ENCODE measurements around the gene MACROD2. TPM values are rescaled to one million over a fixed set of nuclear protein-coding genes. Genes with fewer than 3 reads are reported as not detected.

Gene MACROD2
- total RNA-seq, 1 donor from 2014 or later = 0.46 TPM

DNA sequence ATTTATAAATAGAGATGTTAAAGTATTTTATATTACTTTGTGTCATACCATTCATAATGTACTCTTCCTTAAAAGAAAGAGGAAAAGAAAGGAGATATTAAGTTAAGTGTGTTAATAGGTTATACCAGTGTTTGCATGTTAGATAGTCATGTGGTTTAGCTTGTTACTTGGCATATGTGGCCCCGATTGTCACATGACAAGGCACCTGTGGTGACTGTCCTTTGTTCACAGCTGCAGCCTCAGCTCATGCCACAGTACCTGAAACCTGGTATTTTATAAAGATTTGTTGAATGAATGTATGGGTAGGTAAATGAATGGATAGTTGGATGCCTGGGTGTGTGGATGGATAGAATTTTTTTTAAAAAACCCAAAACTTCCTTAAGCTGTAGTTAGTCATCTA lies 648.2 kb downstream of the MACROD2 start:
- DNase-seq (ENCODE audit: low read depth, low spot score) = no peak

DNA sequence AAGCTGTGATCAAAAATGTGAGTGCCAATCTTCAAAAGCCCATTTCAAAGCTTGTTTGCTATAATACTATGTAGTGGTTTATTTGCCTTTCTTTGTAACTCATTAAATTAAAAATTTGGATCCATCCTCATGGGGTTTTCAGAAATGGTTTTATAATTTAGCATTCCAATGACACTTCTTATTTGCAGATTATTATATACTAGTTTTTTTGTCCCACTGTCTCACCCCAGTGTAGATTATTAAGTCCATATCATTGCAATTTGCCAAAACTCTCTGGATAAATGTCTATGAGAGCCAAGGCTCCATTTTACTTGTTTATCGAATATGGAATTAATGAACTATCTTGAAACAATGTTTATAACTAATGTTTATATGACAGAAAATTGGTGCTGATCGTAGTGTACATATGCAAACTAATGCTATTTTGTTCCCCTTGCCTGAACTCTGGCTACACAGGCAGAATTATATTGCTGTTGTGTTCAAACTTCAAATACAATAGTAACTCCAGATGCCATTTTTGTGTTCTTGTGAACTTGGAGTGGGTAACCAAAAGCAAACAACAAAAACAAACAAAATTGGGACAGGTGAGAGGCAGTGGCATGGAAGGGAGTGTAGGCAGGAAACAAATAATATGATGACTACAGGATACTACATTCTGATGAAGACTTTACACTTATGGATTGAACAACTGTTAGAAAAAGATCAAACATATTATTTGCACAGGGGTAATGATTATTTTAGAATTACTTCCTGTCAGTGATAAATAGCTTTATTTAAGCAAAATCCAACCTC lies 649.2 kb downstream of the MACROD2 start:
- no peak for DNase-seq (ENCODE audit: low read depth, low spot score)

DNA sequence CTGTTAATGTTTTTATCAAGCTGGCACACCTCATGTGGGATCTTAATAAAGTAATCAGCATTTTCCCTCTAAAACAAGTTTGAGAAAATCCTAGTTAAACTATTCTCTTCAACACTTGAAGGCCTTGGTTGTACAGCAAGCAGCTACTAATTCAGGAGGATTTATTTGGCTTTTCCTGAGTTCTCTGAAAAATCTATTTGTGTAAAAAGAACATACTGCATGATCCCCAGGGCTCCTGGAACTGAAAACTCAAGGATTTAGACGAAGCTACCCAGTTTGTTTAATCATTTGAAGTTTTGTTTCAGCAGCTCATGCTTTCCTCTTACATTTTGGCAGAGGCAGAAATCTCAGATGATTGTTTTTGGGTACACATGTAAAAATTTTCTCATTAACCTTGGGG lies 651.7 kb downstream of the MACROD2 start:
- DNase-seq (ENCODE audit: low read depth, low spot score) = no peak

DNA sequence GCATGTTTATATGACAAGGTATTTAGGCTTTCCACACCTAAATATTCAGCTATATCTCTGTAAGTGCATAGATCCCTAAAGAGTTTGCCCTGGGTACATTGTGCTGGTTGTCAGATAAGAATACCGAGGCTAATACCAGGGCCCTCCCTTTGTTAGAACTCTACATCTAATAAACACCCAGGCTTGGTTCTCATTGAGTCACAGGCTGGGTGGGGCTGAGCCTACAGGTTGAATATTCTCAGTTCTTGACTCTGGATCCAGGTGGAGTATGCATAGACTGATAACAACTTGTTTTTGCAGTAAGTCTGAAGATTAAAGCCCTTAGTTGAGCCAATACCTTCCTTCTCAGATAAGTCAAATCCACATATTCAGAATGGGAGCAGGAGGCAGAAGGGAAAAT lies 654.3 kb downstream of the MACROD2 start:
- DNase-seq (ENCODE audit: low read depth, low spot score) = no peak

DNA sequence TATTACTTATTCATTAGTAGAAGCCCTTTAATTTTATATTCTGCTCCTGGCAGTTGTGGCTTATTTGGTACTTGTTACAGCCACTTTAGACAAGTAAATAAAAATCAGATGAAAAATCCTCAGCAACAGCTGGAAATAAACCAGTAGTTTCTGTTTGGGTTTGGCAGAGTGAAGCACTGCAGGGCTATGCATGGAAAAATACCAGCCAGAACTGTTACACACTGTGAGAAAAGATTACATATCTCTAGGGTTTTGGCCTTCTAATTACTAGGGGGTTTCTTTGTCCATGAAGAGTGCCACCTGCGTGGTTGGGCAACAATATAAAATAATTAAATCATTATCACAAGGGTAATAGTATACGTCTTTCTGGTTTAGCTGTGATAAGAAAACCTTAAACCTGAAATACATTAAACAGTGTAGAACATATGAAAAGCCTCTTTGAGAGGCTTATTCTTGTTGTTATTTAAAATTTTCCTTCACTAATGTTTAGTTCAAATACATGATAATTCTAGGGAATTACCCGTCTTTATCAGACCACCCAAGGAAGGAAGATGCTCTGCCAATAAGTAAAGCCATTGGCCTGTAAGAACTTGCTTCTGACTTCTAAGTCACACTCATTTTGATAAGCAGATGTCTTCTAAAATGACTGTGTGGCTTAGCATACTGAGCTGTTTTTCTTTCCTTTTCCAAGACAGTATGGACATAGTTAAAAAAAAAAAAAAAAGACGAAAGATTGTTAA lies 662.1 kb downstream of the MACROD2 start:
- DNase-seq (ENCODE audit: low read depth, low spot score) = no peak

DNA sequence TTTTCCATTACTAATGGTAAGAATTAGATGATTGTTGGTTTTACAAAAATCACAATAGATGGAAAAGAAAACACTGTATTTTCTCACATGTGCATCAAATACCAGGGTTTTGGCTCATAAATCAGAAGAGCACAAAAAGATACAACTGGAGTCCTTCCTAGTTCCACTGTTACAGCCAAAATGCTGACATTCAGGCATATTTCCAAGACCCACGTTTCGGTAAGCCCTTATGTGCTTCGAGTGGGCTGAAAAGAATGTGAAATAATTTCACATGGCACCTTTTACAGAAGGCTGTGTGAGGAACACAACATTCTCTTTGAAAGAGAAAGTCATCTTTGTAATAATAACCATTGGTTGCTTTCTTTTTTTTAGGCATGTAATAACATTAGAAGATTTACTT lies 668.8 kb downstream of the MACROD2 start:
- DNase-seq (ENCODE audit: low read depth, low spot score) = no peak

GRCh38 chr20:14666696-14667095 lies 671.4 kb downstream of the MACROD2 start:
- no peak for DNase-seq (ENCODE audit: low read depth, low spot score)

- DNase-seq (ENCODE audit: low read depth, low spot score) = no peak
Measured at GRCh38 chr20:14667226-14667625, 671.9 kb downstream of the MACROD2 start.

DNA sequence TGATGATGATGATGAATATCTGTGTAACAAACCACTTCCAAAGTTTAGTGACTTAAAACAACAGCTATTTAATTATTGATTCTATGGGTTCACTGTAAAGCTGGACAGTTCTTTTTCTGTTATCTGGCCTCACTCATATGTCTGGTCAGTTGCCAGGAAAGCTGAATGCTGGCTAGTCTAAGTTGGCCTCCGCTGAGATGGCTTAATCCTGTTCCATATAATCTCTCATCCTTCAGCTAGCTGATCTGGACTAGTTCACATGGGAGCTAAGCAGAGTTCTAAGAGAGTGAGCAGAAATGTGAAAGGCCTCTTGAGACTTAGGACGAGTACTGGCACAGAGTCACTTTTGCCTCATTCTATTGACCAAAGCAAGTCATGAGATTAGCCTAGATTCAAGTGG lies 676.8 kb downstream of the MACROD2 start:
- DNase-seq (ENCODE audit: low read depth, low spot score) = no peak

DNA sequence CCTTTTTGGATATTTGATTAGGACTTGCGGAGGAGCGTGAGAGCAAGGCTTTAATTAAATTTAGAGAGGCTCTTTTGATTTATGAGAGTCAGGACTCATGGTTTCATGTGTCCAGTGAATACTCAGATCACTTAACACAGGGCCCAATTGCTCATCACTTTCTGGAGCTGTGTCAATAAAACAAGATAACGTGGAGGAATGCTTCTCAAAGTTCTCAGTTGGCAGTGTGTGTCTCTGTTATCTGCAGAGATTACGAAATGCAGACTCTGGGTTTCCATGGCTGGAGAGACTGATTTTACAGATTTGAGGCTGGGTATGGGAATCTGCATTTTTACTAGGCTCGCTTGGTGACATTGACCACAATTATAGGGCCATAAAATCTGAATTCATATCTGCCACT lies 677.8 kb downstream of the MACROD2 start:
- DNase-seq (ENCODE audit: low read depth, low spot score) = no peak

- DNase-seq (ENCODE audit: low read depth, low spot score) = no peak
Measured at GRCh38 chr20:14677455-14677854, 682.1 kb downstream of the MACROD2 start.

- DNase-seq (ENCODE audit: low read depth, low spot score) = no peak
Measured at GRCh38 chr20:14685183-14685582, 689.9 kb downstream of the MACROD2 start.

DNA sequence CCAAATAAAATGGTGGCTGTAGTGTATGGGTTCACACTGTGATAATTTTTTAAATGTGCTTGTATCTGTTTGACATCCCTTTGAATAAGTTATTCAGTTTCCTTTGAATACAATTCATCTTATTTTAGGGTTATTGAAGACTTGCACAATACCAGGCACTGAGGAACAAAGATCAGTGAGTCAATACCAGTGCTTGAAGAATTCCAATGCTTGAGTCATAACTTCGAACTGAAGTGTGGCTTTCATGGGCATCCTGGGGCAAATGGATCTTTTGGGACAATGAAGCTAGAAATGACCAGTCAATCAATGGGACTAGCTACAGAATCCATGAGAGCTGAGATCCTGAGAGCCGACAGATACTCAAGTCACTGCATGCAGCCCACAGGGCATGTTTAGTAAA lies 692.0 kb downstream of the MACROD2 start:
- no peak for DNase-seq (ENCODE audit: low read depth, low spot score)

GRCh38 chr20:14688005-14688404 lies 692.7 kb downstream of the MACROD2 start:
- no peak for DNase-seq (ENCODE audit: low read depth, low spot score)

GRCh38 chr20:14691994-14692393 lies 696.7 kb downstream of the MACROD2 start:
- DNase-seq (ENCODE audit: low read depth, low spot score) = no peak

DNA sequence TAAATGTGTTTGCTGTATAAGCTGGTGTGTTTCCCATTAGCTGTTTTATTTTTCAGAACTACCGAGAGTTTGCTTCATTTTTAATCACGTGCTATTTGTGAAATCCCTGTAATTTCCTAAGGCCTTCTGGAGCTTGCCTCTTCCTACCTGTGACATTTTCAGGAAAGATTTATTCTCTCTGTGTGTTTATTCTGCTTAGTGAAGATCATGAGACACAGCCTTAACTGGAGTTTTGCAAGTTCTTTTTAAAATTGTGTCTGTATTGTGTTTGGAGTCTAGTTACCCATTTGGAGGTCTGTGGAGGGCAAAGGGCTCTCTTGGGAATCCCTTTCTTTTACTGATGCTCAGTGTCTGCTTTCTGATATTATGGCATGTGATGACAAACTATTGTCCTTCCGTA lies 701.2 kb downstream of the MACROD2 start:
- DNase-seq (ENCODE audit: low read depth, low spot score) = no peak

- no peak for DNase-seq (ENCODE audit: low read depth, low spot score)
Measured at GRCh38 chr20:14696937-14697336, 701.6 kb downstream of the MACROD2 start.

- DNase-seq (ENCODE audit: low read depth, low spot score) = no peak
Measured at GRCh38 chr20:14698125-14698524, 702.8 kb downstream of the MACROD2 start.

- no peak for DNase-seq (ENCODE audit: low read depth, low spot score)
Measured at GRCh38 chr20:14698605-14699373, 703.5 kb downstream of the MACROD2 start.

DNA sequence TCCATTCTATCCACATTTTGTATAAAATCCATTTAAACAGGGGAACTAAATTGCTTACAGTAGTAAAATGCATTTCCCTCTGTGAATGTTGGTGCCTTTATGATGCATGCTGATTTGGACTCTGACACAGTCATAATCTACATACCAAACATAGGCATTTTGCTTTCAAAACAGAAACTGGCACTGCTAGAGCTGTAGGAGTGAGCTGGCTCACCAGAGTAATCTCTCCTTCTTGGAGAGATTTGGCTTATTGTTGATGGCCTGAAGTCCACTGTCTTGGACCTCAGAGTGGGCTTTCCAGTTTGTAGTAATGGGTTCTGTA lies 705.3 kb downstream of the MACROD2 start:
- DNase-seq (ENCODE audit: low read depth, low spot score) = no peak

- DNase-seq (ENCODE audit: low read depth, low spot score) = no peak
Measured at GRCh38 chr20:14701326-14701725, 706.0 kb downstream of the MACROD2 start.

DNA sequence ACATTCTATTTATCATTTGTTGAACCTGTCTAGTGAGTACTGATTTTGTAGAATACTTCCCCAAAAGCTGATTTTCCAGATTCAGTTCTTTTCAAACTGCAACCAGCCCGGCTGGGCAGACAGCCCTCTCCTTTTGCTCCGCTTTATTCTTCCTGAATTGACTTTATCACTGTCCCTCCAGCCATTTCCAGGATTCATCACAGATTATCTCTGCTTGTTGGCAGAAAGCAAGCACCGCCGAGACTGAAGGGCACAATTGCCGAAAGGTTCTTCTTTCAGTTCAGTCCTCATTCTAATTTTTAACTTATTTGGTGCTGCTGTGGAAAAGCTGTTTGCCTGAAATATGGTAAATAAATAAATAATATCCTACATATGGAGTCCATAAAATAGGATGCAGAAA lies 711.2 kb downstream of the MACROD2 start:
- DNase-seq (ENCODE audit: low read depth, low spot score) = no peak
